ENCODE results near the gene PARN. TPM values are rescaled to one million over a fixed set of nuclear protein-coding genes. Genes with fewer than 3 reads are reported as not detected.

The PARN gene
- polyA plus RNA-seq, 1 donor from 2014 or later: 22.3 TPM

- no peak for TF ChIP-seq CTCF (IDR thresholded peaks at IDR 0.05; ENCODE audit: poor library complexity, severe bottlenecking)
- TF ChIP-seq MXI1 (conservative IDR thresholded peaks at IDR 0.05; ENCODE audit: poor library complexity, severe bottlenecking): no peak
- TF ChIP-seq SMC3 (conservative IDR thresholded peaks at IDR 0.05; ENCODE audit: poor library complexity): no peak
- TF ChIP-seq EZH2 (IDR thresholded peaks at IDR 0.05; ENCODE audit: borderline replicate concordance, insufficient read depth, low read length, poor library complexity, severe bottlenecking): no peak
- TF ChIP-seq RAD21 (conservative IDR thresholded peaks at IDR 0.05): no peak
- TF ChIP-seq EP300 (conservative IDR thresholded peaks at IDR 0.05; ENCODE audit: poor library complexity, severe bottlenecking): no peak
- TF ChIP-seq TAF1 (IDR thresholded peaks at IDR 0.05; ENCODE audit: low read depth): no peak
- TF ChIP-seq, protein P1, sequence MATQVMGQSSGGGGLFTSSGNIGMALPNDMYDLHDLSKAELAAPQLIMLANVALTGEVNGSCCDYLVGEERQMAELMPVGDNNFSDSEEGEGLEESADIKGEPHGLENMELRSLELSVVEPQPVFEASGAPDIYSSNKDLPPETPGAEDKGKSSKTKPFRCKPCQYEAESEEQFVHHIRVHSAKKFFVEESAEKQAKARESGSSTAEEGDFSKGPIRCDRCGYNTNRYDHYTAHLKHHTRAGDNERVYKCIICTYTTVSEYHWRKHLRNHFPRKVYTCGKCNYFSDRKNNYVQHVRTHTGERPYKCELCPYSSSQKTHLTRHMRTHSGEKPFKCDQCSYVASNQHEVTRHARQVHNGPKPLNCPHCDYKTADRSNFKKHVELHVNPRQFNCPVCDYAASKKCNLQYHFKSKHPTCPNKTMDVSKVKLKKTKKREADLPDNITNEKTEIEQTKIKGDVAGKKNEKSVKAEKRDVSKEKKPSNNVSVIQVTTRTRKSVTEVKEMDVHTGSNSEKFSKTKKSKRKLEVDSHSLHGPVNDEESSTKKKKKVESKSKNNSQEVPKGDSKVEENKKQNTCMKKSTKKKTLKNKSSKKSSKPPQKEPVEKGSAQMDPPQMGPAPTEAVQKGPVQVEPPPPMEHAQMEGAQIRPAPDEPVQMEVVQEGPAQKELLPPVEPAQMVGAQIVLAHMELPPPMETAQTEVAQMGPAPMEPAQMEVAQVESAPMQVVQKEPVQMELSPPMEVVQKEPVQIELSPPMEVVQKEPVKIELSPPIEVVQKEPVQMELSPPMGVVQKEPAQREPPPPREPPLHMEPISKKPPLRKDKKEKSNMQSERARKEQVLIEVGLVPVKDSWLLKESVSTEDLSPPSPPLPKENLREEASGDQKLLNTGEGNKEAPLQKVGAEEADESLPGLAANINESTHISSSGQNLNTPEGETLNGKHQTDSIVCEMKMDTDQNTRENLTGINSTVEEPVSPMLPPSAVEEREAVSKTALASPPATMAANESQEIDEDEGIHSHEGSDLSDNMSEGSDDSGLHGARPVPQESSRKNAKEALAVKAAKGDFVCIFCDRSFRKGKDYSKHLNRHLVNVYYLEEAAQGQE (IDR thresholded peaks at IDR 0.05; ENCODE audit: borderline replicate concordance): no peak
- TF ChIP-seq POLR2AphosphoS5 (IDR thresholded peaks at IDR 0.05): no peak
- no peak overlapping the region for H3K4me3 ChIP-seq (ENCODE audit: low read length)
- no peaks in the 10 kb centered on the region for H3K27me3 ChIP-seq (ENCODE audit: insufficient read depth, low read depth, low read length)
- H3K4me2 ChIP-seq (ENCODE audit: low read length): no peak overlapping the region
- H3K36me3 ChIP-seq (ENCODE audit: insufficient read depth, low read length): no peaks in the 10 kb centered on the region
- no peak overlapping the region for H3K27ac ChIP-seq (ENCODE audit: low read length)
- H3K9me3 ChIP-seq (ENCODE audit: low read length): no peaks in the 10 kb centered on the region
- no peaks in the 10 kb centered on the region for H3K9me2 ChIP-seq (ENCODE audit: insufficient read depth, low read length)
- H4K20me1 ChIP-seq (ENCODE audit: insufficient read depth): no peaks in the 10 kb centered on the region
- no peaks in the 10 kb centered on the region for H3K79me2 ChIP-seq (replicated peaks; ENCODE audit: insufficient read depth, low read length)
- H3F3A ChIP-seq (ENCODE audit: insufficient read depth, low read length, poor library complexity, severe bottlenecking): no peaks in the 10 kb centered on the region
- no peak overlapping the region for H2AFZ ChIP-seq (ENCODE audit: low read depth, low read length)
- no peak overlapping the region for H3K9ac ChIP-seq (ENCODE audit: low read length)
Measured at GRCh38 chr16:14386115-14386514, 243.9 kb downstream of the PARN start.

Small RNAs within 50 kb of the gene (small RNA-seq; reads per million reads assigned to genes)
- gene RN7SL274P (0 reads per million in 3 experiments), gene RNU7-125P (0 reads per million in 3 experiments)

Other genes starting within 250 kb of the PARN start
- gene BFAR, start 2.7 kb upstream of the PARN start, polyA plus RNA-seq: 63.5 and 80.2 TPM in 2 replicates
- gene PLA2G10, start 64.0 kb upstream of the PARN start, polyA plus RNA-seq: not detected in 2 replicates
- 3.3 and 3.4 TPM in 2 replicates for gene NPIPA3, start 73.2 kb upstream of the PARN start, polyA plus RNA-seq
- gene NPIPA2, start 112.3 kb upstream of the PARN start, polyA plus RNA-seq: 2.4 and 2.8 TPM in 2 replicates
- gene NOMO1, start 203.5 kb upstream of the PARN start, polyA plus RNA-seq: 34.5 and 45.6 TPM in 2 replicates

All from neural cell (in vitro differentiated cells).